Upper lobe of right lung (tissue), 1 donor: Measurements from ENCODE around the gene ACY1. TPM values are rescaled to one million over a fixed set of nuclear protein-coding genes. Genes with fewer than 3 reads are reported as not detected.

Experiments used
- ATAC-seq: fragments of 200-7000 bp; cut with Tn5 transposase; one replicate; pipeline ENCODE4 v1.9.1; 2020; ENCODE audit warnings: mild to moderate bottlenecking, moderate library complexity
- DNase-seq: peaks from one replicate; pipeline ENCODE4 v3.0.0-alpha.2; 2020
- H3K27ac ChIP-seq: fragments of 200-600 bp; one replicate; pipeline ENCODE4 v1.8.0; 2022
- H3K27me3 ChIP-seq: fragments of 200-600 bp; one replicate; pipeline ENCODE4 v1.8.0; 2022; ENCODE audit warnings: mild to moderate bottlenecking
- H3K36me3 ChIP-seq: fragments of 200-600 bp; one replicate; pipeline ENCODE4 v1.8.0; 2022
- H3K4me1 ChIP-seq: fragments of 200-600 bp; one replicate; pipeline ENCODE4 v1.8.0; 2022
- H3K4me3 ChIP-seq: fragments of 200-600 bp; one replicate; pipeline ENCODE4 v1.8.0; 2022; ENCODE audit warnings: mild to moderate bottlenecking
- H3K9me3 ChIP-seq: fragments of 200-600 bp; one replicate; pipeline ENCODE4 v1.8.0; 2022
- CTCF ChIP-seq: fragments of 200-600 bp; IDR thresholded peaks from one replicate; pipeline ENCODE4 v1.8.0; 2022; ENCODE audit warnings: antibody characterized with exemption
- intact Hi-C: fragments of 100-400 bp; cut with DNase I; formaldehyde crosslinking; loops from one replicate; pipeline ENCODE4 v1.11.0; 2022
- total RNA-seq: library from RNA; stranded (reverse); fragmentation: NEBNext Ultra II Directional; extraction: Animal tissue kit (Norgen Biotek cat#: 25700); gene quantifications from one replicate; pipeline ENCODE4 v1.2.1, GENCODE V29; 2021
- donor health status: DM: no; HTN: yes; CAD: no; lungs with severe emphysema.

ACY1 gene
- total RNA-seq, 1 donor from 2014 or later, result 26.5 TPM

- DNase-seq, result peak; percentile 60
- no peak for TF ChIP-seq CTCF
Measured at GRCh38 chr3:51937014-51937413, 46.3 kb upstream of the ACY1 start.

GRCh38 chr3:51937611-51938450, 45.5 kb upstream of the ACY1 start:
- DNase-seq (peak; percentile 48), ATAC-seq (no peak)
- H3K36me3 ChIP-seq, result peaks cover 62% of the 10 kb centered on the region
- H3K4me3 ChIP-seq, result no peak overlapping the region
- peaks cover 22% of the 10 kb centered on the region for H3K4me1 ChIP-seq
- intact Hi-C loops, result no loop called here
- H3K27ac ChIP-seq, result no peak overlapping the region
- H3K27me3 ChIP-seq, result no peaks in the 10 kb centered on the region
- TF ChIP-seq CTCF, result no peak
- no peaks in the 10 kb centered on the region for H3K9me3 ChIP-seq

More at GRCh38 chr3:51937014-51937413, 46.3 kb upstream of the ACY1 start:
- no peaks in the 10 kb centered on the region for H3K9me3 ChIP-seq
- H3K27me3 ChIP-seq, result no peaks in the 10 kb centered on the region
- intact Hi-C loops, result no loop called here
- no peak overlapping the region for H3K27ac ChIP-seq
- peaks cover 16% of the 10 kb centered on the region for H3K4me1 ChIP-seq
- H3K4me3 ChIP-seq, result no peak overlapping the region
- H3K36me3 ChIP-seq, result peaks cover 66% of the 10 kb centered on the region
- ATAC-seq, result no peak

GRCh38 chr3:51938780-51939425, 44.4 kb upstream of the ACY1 start:
- Histone ChIP-seq H3K9me3 (no peaks in the 10 kb centered on the region), H3K27me3 (no peaks in the 10 kb centered on the region), H3K4me1 (peaks cover 29% of the 10 kb centered on the region), H3K36me3 (peaks cover 51% of the 10 kb centered on the region), H3K27ac (no peak overlapping the region), H3K4me3 (no peak overlapping the region)
- intact Hi-C loops, result no loop called here
- peak; percentile 46 for DNase-seq
- TF ChIP-seq CTCF, result no peak
- ATAC-seq, result no peak

GRCh38 chr3:51940648-51941462, 42.5 kb upstream of the ACY1 start:
- Histone ChIP-seq H3K4me1 (peaks cover 29% of the 10 kb centered on the region), H3K27ac (peak overlapping the region; percentile 67), H3K36me3 (peaks cover 32% of the 10 kb centered on the region), H3K27me3 (no peaks in the 10 kb centered on the region), H3K4me3 (peak overlapping the region; percentile 64), H3K9me3 (no peaks in the 10 kb centered on the region)
- ATAC-seq (no peak), DNase-seq (peak; percentile 7)
- intact Hi-C loops, result no loop called here
- TF ChIP-seq CTCF, result no peak

- intact Hi-C loops, result no loop called here
- ATAC-seq (no peak), DNase-seq (no peak)
- peaks cover 26% of the 10 kb centered on the region for H3K36me3 ChIP-seq
- peak overlapping the region; percentile 67 for H3K27ac ChIP-seq
- H3K4me3 ChIP-seq, result peak overlapping the region; percentile 64
- H3K4me1 ChIP-seq, result peaks cover 29% of the 10 kb centered on the region
- TF ChIP-seq CTCF, result no peak
- H3K27me3 ChIP-seq, result no peaks in the 10 kb centered on the region
- no peaks in the 10 kb centered on the region for H3K9me3 ChIP-seq
Measured at GRCh38 chr3:51941463-51941797, 41.9 kb upstream of the ACY1 start.
